Vagina (tissue), 2 donors: ENCODE measurements around the gene DNAJB8.

Source experiments
- CTCF ChIP-seq, 3 experiments: fragments of 450-650 bp in 2 of 3; fragments of 200-600 bp in 1 of 3; sonication (generic) in 1 of 3; IDR thresholded peaks; one replicate each; pipeline ENCODE4 v1.5.1; 2017 to 2019; ENCODE audit warnings: antibody characterized with exemption in 3 of 3, mild to moderate bottlenecking in 2 of 3, moderate library complexity in 2 of 3
- POLR2A ChIP-seq, 2 donors: fragments of 450-650 bp; IDR thresholded peaks; one replicate each; pipeline ENCODE4 v1.6.1; 2017; ENCODE audit warnings: antibody characterized with exemption in 2 of 2, mild to moderate bottlenecking in 2 of 2, moderate library complexity in 2 of 2
- POLR2AphosphoS5 ChIP-seq, 2 donors: sonication (generic); formaldehyde crosslinking; IDR thresholded peaks; one replicate each; pipeline ENCODE4 v1.9.0; 2017; ENCODE audit warnings: antibody characterized with exemption in 2 of 2, mild to moderate bottlenecking in 2 of 2, low read depth in 1 of 2; ENCODE audit not compliant: insufficient read depth in 1 of 2

DNA sequence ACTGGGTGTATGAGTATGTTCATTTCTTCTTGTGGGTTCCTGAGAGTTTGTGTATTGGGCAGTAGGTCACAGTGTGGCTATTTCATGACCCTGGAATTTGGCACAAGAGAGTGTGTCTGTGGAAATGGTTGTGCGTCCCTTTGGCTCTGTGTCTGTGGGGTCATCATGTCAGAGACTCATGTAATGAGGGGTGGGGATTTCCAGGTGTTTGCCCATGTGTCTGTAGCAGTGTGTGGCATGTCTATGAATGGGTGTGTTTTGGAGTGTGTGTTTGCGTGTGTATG, 27.6 kb upstream of the DNAJB8 start:
- TF ChIP-seq CTCF (IDR thresholded peaks at IDR 0.05) (no peak), POLR2AphosphoS5 (IDR thresholded peaks at IDR 0.05; ENCODE audit: insufficient read depth in 1 of 2, low read depth in 1 of 2) (no peak), POLR2A (IDR thresholded peaks at IDR 0.05) (no peak)
